ENCODE data around the gene PSMB5. TPM values are rescaled to one million over a fixed set of nuclear protein-coding genes. Genes with fewer than 3 reads are reported as not detected.

Gene PSMB5
- polyA plus RNA-seq, 1 experiment: 282 TPM

- DNase-seq (ENCODE audit: low read depth, low spot score): no peak
- ChIA-PET POLR2A (interaction anchor here (1.5 to 3.9 kb wide), 3 partner anchors 9 to 17 kb away, joined by 5 to 31 read pairs (median 5); partner anchors contain the start of genes ACIN1 and C14orf119), CTCF (interaction anchor here (0.6 to 17.2 kb wide), 18 partner anchors 11 to 857 kb away, joined by 3 to 317 read pairs (median 15); partner anchors contain the start of genes ACIN1 and C14orf119)
- Histone ChIP-seq H3K27me3 (ENCODE audit: control insufficient read depth, insufficient read depth, low read length) (no peaks in the 10 kb centered on the region), H3K27ac (ENCODE audit: low read depth, low read length) (peak overlapping the region; percentile 84), H3K9me3 (ENCODE audit: control insufficient read depth, insufficient read depth, low read length) (no peaks in the 10 kb centered on the region), H3K4me3 (ENCODE audit: low read depth, low read length) (no peak overlapping the region)
- TF ChIP-seq CTCF (IDR thresholded peaks at IDR 0.05; ENCODE audit: low read depth, low read length): no peak
Observed at GRCh38 chr14:23077962-23078361, 43.3 kb upstream of the PSMB5 start.

GRCh38 chr14:23076785-23077408 lies 42.2 kb upstream of the PSMB5 start:
- DNase-seq (ENCODE audit: low read depth, low spot score): no peak
- POLR2A ChIA-PET: interaction anchor here (0.5 to 3.9 kb wide), 5 partner anchors 8 to 218 kb away, joined by 3 to 31 read pairs (median 5); partner anchors contain the start of genes ACIN1 and C14orf119
- H3K27ac ChIP-seq (ENCODE audit: low read depth, low read length): no peak overlapping the region

GRCh38 chr14:23074906-23075305 lies 40.2 kb upstream of the PSMB5 start:
- Histone ChIP-seq H3K4me3 (ENCODE audit: low read depth, low read length) (no peak overlapping the region), H3K9me3 (ENCODE audit: control insufficient read depth, insufficient read depth, low read length) (no peaks in the 10 kb centered on the region), H3K27ac (ENCODE audit: low read depth, low read length) (no peak overlapping the region), H3K27me3 (ENCODE audit: control insufficient read depth, insufficient read depth, low read length) (no peaks in the 10 kb centered on the region)
- ChIA-PET POLR2A (interaction anchor here (2.1 kb wide), 1 partner anchor 20 kb away, joined by 7 read pairs; the partner anchor contains the start of genes ACIN1 and C14orf119), CTCF (interaction anchor here (0.6 to 1.7 kb wide), 3 partner anchors 19 to 263 kb away, joined by 3 to 9 read pairs (median 4); no protein-coding TSS in a partner anchor)
- no peak for DNase-seq (ENCODE audit: low read depth, low spot score)
- no peak for TF ChIP-seq CTCF (IDR thresholded peaks at IDR 0.05; ENCODE audit: low read depth, low read length)

More at GRCh38 chr14:23076785-23077408, 42.2 kb upstream of the PSMB5 start:
- TF ChIP-seq CTCF (IDR thresholded peaks at IDR 0.05; ENCODE audit: low read depth, low read length): peak; percentile 75
- CTCF ChIA-PET: interaction anchor here (0.5 to 17.2 kb wide), 37 partner anchors 10 to 521 kb away, joined by 3 to 317 read pairs (median 5); partner anchors contain the start of genes ACIN1, C14orf119 and LRP10
- Histone ChIP-seq H3K4me3 (ENCODE audit: low read depth, low read length) (no peak overlapping the region), H3K27me3 (ENCODE audit: control insufficient read depth, insufficient read depth, low read length) (no peaks in the 10 kb centered on the region), H3K9me3 (ENCODE audit: control insufficient read depth, insufficient read depth, low read length) (no peaks in the 10 kb centered on the region)

GRCh38 chr14:23071921-23072539 lies 37.3 kb upstream of the PSMB5 start:
- no peaks in the 10 kb centered on the region for H3K27me3 ChIP-seq (ENCODE audit: control insufficient read depth, insufficient read depth, low read length)
- DNase-seq (ENCODE audit: low read depth, low spot score): no peak
- TF ChIP-seq CTCF (IDR thresholded peaks at IDR 0.05; ENCODE audit: low read depth, low read length): no peak
- H3K9me3 ChIP-seq (ENCODE audit: control insufficient read depth, insufficient read depth, low read length): no peaks in the 10 kb centered on the region
- H3K4me3 ChIP-seq (ENCODE audit: low read depth, low read length): peak overlapping the region; percentile 17; the same call in 1 of the 2 replicates
- peak overlapping the region; percentile 73 for H3K27ac ChIP-seq (ENCODE audit: low read depth, low read length)
- CTCF ChIA-PET: interaction anchor here (0.8 to 2.8 kb wide), 9 partner anchors 10 to 86 kb away, joined by 3 to 22 read pairs (median 7); partner anchors contain the start of genes ACIN1 and C14orf119
- POLR2A ChIA-PET: interaction anchor here (0.5 to 2.0 kb wide), 6 partner anchors 10 to 628 kb away, joined by 3 to 28 read pairs (median 4); partner anchors contain the start of genes ACIN1, AJUBA, C14orf119 and HAUS4

Data from AG04450 (cell line).